ENCODE results near the gene STAC3. TPM values are rescaled to one million over a fixed set of nuclear protein-coding genes. Genes with fewer than 3 reads are reported as not detected.

The STAC3 gene
- total RNA-seq, 2 experiments from 2014 or later: 7.5 to 9.9 TPM

DNA sequence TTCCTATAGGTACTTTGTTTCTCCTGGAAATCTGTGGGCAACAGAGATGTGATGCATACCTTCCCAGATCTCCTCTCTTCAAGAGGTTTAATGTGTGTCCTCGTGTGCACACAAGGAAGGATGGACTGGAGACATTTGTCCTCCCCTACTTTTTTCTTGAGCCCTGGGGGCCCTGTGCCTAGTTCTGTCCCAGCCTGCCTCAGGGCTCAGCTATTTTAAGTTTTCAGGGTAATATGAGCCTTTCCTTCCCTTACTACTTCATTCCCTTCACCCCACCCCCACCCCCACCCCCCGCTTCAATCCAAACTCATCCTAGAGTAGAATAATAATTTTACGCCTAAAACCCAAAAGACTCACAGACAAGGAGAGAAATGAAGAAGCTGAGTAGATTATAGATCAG, 446 bp downstream of the STAC3 start:
- H3K4me3 Mint-ChIP-seq: no peak overlapping the region
- no peaks in the 10 kb centered on the region for H3K9me3 Mint-ChIP-seq (ENCODE audit: insufficient read depth)
- CTCF ChIA-PET: interaction anchor here (0.8 to 3.5 kb wide), 4 partner anchors 8 to 205 kb away, joined by 3 to 31 read pairs (median 18); partner anchors contain the start of gene INHBE
- H3K27me3 Mint-ChIP-seq (ENCODE audit: low read depth): no peaks in the 10 kb centered on the region
- peaks cover 10% of the 10 kb centered on the region for H3K4me1 Mint-ChIP-seq (ENCODE audit: low read depth)
- no peak for DNase-seq
- no peak overlapping the region for H3K27ac Mint-ChIP-seq
- ATAC-seq: no peak
- POLR2A ChIA-PET: no interaction called here
- H3K36me3 Mint-ChIP-seq (ENCODE audit: low read depth): peaks cover 9% of the 10 kb centered on the region

DNA sequence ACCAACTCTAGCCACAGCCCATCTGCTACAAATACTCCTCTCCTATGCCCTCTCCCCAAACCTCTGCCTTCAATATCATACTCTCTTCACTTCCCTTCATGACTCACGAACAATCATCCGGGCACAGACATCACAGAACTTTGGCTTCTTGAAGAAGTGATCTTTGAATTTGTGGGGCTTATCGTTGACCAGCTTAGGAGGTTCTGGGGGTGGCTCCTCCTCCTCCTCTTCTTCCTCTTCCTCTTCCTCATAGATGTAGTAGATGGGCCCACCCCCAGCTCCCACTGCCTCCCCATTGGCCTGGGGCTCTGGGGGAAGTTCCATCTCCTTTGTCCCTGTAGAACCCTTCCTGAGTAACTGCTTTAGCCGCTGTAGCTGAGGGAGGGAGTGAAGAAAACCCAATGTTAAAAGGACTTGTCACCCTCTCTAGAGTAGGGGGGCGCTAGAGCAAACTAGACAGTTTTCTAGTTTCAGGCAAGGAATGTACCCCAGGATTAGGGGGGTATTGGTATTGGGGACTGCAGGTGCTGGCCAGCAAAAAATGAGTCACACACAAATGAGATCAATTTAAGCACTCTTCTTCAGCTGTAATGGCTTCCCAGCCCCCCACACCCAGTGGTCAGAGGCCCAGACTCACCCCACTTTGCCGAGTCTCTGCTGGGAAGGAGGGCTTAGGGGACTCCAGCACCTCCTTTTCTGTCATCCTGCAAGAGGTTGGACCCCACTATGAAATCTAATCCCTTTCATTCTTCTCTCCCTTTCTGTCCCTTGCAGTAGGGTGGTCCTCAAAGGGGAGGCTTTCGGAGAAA, 1.8 kb downstream of the STAC3 start:
- Mint-ChIP-seq H3K4me1 (ENCODE audit: low read depth) (peaks cover 11% of the 10 kb centered on the region), H3K27ac (peak overlapping the region; percentile 44), H3K27me3 (ENCODE audit: low read depth) (no peaks in the 10 kb centered on the region), H3K4me3 (peak overlapping the region; percentile 46), H3K36me3 (ENCODE audit: low read depth) (peaks cover 5% of the 10 kb centered on the region), H3K9me3 (ENCODE audit: insufficient read depth) (no peaks in the 10 kb centered on the region)
- ATAC-seq (peak; percentile 58), DNase-seq (no peak)
- ChIA-PET CTCF (interaction anchor here (1.0 to 3.4 kb wide), 6 partner anchors 9 to 210 kb away, joined by 3 to 28 read pairs (median 8); partner anchors contain the start of genes GLI1 and INHBE), POLR2A (interaction anchor here (0.7 kb wide), 1 partner anchor 10 kb away, joined by 3 read pairs; no protein-coding TSS in a partner anchor)

DNA sequence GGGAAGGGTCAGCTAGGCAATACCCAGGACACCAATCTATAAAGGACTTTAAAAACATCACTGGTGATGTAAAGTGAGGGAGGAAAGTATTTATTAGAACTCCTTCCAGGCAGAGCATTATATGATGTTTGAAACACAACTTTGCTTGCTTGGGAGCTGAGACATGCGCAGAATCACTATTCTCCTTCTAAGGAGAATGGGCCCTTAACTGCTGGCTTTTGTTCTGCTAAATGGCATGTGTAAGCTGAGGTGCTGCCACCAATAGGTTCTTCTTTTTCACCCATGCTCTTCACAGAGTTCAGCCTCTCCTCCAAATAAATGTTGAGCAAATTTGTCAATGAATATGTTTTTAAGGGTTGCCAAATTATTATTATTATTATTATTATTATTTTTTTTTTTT, 3.9 kb downstream of the STAC3 start:
- no peak overlapping the region for H3K4me3 Mint-ChIP-seq
- H3K4me1 Mint-ChIP-seq (ENCODE audit: low read depth): peaks cover 31% of the 10 kb centered on the region
- peaks cover 5% of the 10 kb centered on the region for H3K27me3 Mint-ChIP-seq (ENCODE audit: low read depth)
- POLR2A ChIA-PET: no interaction called here
- DNase-seq (no peak), ATAC-seq (no peak)
- peaks cover 2% of the 10 kb centered on the region for H3K36me3 Mint-ChIP-seq (ENCODE audit: low read depth)
- H3K9me3 Mint-ChIP-seq (ENCODE audit: insufficient read depth): no peaks in the 10 kb centered on the region
- no peak overlapping the region for H3K27ac Mint-ChIP-seq
- CTCF ChIA-PET: interaction anchor here (2.3 to 12.3 kb wide), 3 partner anchors 7 to 34 kb away, joined by 12 to 389 read pairs (median 12); partner anchors contain the start of gene SHMT2

DNA sequence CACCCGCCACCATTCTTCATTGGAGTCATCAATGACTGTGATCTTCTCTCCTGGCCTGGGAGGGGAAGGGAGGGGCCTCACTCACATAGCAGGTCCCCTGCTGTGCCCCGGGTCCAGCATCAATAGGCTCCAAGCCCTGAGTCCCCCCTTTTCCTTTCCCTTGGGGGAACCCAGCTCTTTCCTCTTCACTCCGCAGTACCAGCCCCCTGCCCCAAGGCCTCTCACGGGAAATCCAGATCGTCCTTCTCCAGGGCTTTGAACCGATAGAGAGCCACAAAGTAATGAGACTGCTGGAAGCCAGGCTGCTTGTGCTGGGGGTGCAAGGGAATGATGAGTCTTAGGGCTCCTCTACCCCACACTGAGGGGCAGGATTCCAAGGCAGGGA, 6.7 kb downstream of the STAC3 start:
- H3K27me3 Mint-ChIP-seq (ENCODE audit: low read depth): peaks cover 24% of the 10 kb centered on the region
- ChIA-PET POLR2A (interaction anchor here (0.7 kb wide), 1 partner anchor 12 kb away, joined by 3 read pairs; no protein-coding TSS in a partner anchor), CTCF (interaction anchor here (0.9 to 12.3 kb wide), 17 partner anchors 8 to 214 kb away, joined by 3 to 389 read pairs (median 15); partner anchors contain the start of genes GLI1, NXPH4, SHMT2 and STAC3)
- H3K36me3 Mint-ChIP-seq (ENCODE audit: low read depth): peaks cover 2% of the 10 kb centered on the region
- peak overlapping the region; percentile 12 for H3K27ac Mint-ChIP-seq
- DNase-seq (no peak), ATAC-seq (no peak)
- H3K4me1 Mint-ChIP-seq (ENCODE audit: low read depth): peaks cover 56% of the 10 kb centered on the region
- no peak overlapping the region for H3K4me3 Mint-ChIP-seq
- H3K9me3 Mint-ChIP-seq (ENCODE audit: insufficient read depth): no peaks in the 10 kb centered on the region

DNA sequence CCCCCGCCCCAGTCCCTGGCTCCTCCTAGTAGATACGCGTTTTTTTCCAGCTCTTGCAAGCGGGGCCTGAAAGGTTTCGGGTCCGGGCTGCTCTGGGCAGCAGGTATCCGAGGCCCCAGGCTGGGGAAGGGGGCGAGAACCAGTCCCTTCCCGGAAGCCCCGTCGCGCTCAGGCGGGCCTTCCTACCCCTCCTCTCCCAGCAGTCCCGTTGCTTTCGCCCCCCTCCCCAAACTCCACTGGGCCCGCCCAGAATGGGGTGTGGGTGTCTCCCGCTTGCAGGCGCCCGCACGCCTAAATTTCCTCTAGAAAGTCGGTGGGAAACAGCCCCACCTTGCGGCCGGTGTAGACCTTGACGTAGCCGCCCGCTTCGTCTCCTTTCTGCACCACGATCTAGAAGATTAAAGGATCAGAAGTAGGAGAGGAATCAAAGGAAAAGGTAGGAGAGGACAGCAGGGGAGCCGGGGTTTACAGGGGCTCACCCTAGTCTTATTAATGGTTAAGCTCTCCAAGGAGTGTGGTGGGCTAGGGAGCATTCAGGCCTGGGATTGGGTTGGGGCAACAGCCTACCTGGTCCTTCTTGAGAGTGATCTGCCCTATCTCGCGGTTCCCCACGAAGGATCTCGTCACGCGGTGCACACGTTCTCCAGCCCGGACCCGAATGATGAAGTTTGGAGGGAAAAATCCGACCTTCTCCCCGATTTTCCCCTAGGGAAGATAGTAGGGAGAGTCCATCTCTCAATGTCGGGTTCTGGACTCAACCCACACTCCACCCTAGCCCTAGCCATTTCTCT, 7.3 kb downstream of the STAC3 start:
- POLR2A ChIA-PET: no interaction called here
- ATAC-seq: peak; percentile 18

DNA sequence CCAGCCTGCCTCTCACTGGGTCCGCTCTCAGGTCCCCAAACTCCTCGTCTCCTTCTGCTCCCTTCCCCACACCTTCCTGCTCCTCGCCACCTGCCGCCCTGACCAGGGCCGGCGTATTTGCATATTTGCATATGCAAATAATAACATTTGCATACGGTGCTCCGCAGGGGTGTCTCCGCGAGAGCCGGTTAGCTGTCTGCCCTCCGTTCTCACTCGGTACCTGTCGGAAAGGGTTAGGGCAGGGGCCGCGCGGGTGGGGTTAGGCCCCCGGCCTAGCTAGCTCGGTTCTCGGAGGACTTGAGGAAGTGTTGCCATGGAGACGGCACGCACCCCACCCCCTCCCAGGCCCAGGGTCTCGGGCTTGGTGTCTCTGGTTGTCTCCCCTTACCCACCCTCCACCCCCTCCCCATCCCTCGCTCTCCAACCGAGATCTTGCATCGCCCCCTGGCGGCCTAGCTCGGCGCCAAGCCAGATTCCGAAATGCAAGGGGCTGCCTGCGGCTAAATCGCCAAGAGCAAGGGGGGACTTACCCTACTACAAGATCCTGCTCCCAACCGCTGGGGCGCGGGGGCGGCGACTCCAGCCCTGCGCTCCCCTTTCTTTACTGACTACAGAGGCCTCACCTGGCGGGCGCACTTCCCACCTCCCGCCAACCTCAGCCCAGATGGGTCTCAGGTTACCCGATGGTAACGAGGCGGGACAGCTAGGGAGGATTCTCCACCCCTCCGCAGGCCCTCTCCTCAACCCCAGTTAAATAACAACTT, 8.1 kb downstream of the STAC3 start:
- Mint-ChIP-seq H3K36me3 (ENCODE audit: low read depth) (peaks cover 2% of the 10 kb centered on the region), H3K4me1 (ENCODE audit: low read depth) (peaks cover 60% of the 10 kb centered on the region), H3K9me3 (ENCODE audit: insufficient read depth) (no peaks in the 10 kb centered on the region), H3K27ac (no peak overlapping the region), H3K27me3 (ENCODE audit: low read depth) (peaks cover 30% of the 10 kb centered on the region), H3K4me3 (peak overlapping the region; percentile 44)
- peak; percentile 69 for DNase-seq
- CTCF ChIA-PET: interaction anchor here (0.6 to 12.3 kb wide), 40 partner anchors 9 to 609 kb away, joined by 3 to 389 read pairs (median 3); partner anchors contain the start of genes GLI1, INHBC, INHBE and NXPH4
- ATAC-seq: no peak
- POLR2A ChIA-PET: interaction anchor here (0.9 to 3.4 kb wide), 3 partner anchors 13 to 132 kb away, joined by 3 to 11 read pairs (median 5); partner anchors contain the start of genes LRP1 and SHMT2

More for the DNA sequence above, 7.3 kb downstream of the STAC3 start:
- H3K27ac Mint-ChIP-seq: peak overlapping the region; percentile 17
- peak; percentile 89 for DNase-seq
- no peaks in the 10 kb centered on the region for H3K9me3 Mint-ChIP-seq (ENCODE audit: insufficient read depth)
- H3K4me3 Mint-ChIP-seq: peak overlapping the region; percentile 44
- CTCF ChIA-PET: interaction anchor here (0.6 to 12.3 kb wide), 33 partner anchors 8 to 610 kb away, joined by 3 to 389 read pairs (median 5); partner anchors contain the start of genes GLI1, INHBE, NXPH4 and SHMT2
- peaks cover 27% of the 10 kb centered on the region for H3K27me3 Mint-ChIP-seq (ENCODE audit: low read depth)
- peaks cover 2% of the 10 kb centered on the region for H3K36me3 Mint-ChIP-seq (ENCODE audit: low read depth)
- peaks cover 55% of the 10 kb centered on the region for H3K4me1 Mint-ChIP-seq (ENCODE audit: low read depth)

DNA sequence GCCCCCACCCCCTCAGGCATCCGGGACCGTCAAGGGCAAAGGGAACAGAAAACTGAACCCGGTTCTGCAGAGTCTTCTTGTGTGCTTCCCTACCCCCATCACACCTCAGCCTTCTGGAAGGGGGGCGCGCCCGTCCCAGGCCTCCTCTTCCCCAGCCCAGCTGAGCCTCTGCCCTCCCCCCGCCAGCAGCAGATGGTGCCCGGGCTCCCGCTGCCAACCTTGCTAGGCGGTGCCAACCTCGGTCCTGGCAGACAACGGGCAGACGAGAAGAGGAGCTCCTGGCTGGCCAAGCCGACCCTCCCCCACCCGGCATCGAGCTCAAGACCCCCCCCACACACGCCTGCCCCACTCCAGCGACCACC, 8.7 kb downstream of the STAC3 start:
- Mint-ChIP-seq H3K27ac (no peak overlapping the region), H3K9me3 (ENCODE audit: insufficient read depth) (no peaks in the 10 kb centered on the region), H3K27me3 (ENCODE audit: low read depth) (peaks cover 36% of the 10 kb centered on the region), H3K4me1 (ENCODE audit: low read depth) (peaks cover 65% of the 10 kb centered on the region), H3K4me3 (no peak overlapping the region), H3K36me3 (ENCODE audit: low read depth) (peaks cover 2% of the 10 kb centered on the region)
- DNase-seq (no peak), ATAC-seq (no peak)
- ChIA-PET POLR2A (interaction anchor here (0.9 to 3.4 kb wide), 3 partner anchors 13 to 132 kb away, joined by 3 to 11 read pairs (median 5); partner anchors contain the start of genes LRP1 and SHMT2), CTCF (interaction anchor here (0.7 to 12.3 kb wide), 33 partner anchors 10 to 608 kb away, joined by 3 to 389 read pairs (median 5); partner anchors contain the start of genes GLI1, INHBC, INHBE and NXPH4)

DNA sequence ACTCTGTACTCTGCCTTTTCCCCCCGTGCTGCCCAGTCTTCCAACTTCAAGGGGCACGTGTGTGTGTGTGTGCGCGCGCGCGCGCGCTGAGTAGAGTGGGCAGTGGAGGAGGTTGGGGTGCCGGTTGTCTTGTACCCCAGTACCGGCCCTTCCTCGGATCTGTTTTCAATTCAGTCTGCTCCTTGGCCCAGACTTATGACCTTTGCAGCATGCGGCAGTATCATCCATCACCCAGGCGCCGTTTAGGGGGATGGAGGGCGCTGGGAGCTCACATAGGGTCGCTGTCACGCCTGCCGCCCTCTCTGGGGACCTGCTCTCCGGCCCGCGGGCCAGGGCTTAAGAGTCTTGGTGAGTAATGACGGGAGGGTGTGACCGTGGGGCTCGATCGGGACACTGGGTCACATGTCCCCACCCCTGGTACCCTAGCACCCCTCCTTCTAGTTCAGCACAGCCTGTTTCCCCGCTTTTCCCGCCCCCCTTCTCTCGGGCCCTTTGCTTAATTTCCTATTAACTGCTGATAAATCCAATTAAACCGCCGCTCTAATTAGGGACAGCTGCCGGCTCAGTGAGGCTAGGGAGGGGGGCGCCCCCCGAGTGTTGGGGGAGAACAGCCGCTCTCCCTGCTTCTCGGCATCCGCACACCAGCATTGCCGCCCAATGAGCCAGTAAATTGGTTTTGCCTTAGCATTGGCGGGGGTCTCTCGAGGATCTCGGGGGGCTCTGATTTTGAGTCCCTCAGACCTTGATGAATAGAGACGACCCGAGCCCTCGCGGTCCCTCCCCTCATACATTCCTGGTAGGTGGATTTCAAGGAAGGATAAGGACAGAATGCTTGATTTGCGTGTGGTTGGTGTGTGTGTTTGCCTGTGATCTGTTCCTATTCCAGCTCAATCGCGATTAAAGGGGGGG, 9.3 kb downstream of the STAC3 start:
- POLR2A ChIA-PET: interaction anchor here (0.9 to 3.4 kb wide), 4 partner anchors 12 to 131 kb away, joined by 3 to 11 read pairs (median 5); partner anchors contain the start of genes LRP1 and SHMT2
- ATAC-seq (no peak), DNase-seq (no peak)
- Mint-ChIP-seq H3K27me3 (ENCODE audit: low read depth) (peaks cover 42% of the 10 kb centered on the region), H3K4me1 (ENCODE audit: low read depth) (peaks cover 72% of the 10 kb centered on the region), H3K27ac (no peak overlapping the region), H3K9me3 (ENCODE audit: insufficient read depth) (no peaks in the 10 kb centered on the region), H3K4me3 (peak overlapping the region; percentile 18), H3K36me3 (ENCODE audit: low read depth) (peaks cover 5% of the 10 kb centered on the region)
- CTCF ChIA-PET: interaction anchor here (1.0 to 12.3 kb wide), 24 partner anchors 11 to 607 kb away, joined by 3 to 389 read pairs (median 7); partner anchors contain the start of genes GLI1, INHBC, INHBE and NXPH4

DNA sequence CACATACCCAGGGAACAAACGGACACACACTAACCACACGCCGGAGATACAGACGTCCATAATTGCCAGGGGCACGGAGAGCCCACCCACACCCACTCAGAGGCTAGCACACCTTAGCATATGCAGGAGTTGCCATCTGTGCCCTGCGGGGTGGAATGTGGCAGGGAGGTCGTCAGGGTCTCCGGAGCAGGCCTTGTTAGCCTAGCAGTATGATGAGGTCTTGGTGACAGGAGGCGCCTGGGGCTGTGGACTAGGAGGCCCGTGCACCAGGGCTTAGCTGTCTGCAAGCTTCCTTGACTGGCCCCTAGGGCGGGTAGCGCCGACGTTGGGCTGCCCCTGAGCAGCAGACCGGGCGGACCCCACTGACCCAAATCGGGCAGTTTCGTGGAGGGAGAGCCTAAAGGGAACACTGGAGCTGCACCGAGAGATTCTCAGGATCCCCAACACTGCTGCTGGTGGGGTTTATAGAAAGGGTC, 10.0 kb downstream of the STAC3 start:
- H3K27me3 Mint-ChIP-seq (ENCODE audit: low read depth): peaks cover 43% of the 10 kb centered on the region
- POLR2A ChIA-PET: interaction anchor here (0.6 to 3.4 kb wide), 3 partner anchors 11 to 143 kb away, joined by 4 to 11 read pairs (median 5); partner anchors contain the start of gene SHMT2
- peak overlapping the region; percentile 68 for H3K27ac Mint-ChIP-seq
- CTCF ChIA-PET: interaction anchor here (0.8 to 12.3 kb wide), 7 partner anchors 8 to 218 kb away, joined by 3 to 389 read pairs (median 31); partner anchors contain the start of genes GLI1, SHMT2 and STAC3
- peaks cover 78% of the 10 kb centered on the region for H3K4me1 Mint-ChIP-seq (ENCODE audit: low read depth)
- DNase-seq (no peak), ATAC-seq (no peak)
- H3K36me3 Mint-ChIP-seq (ENCODE audit: low read depth): peaks cover 8% of the 10 kb centered on the region
- no peaks in the 10 kb centered on the region for H3K9me3 Mint-ChIP-seq (ENCODE audit: insufficient read depth)
- H3K4me3 Mint-ChIP-seq: peak overlapping the region; percentile 83

All from activated CD8-positive, alpha-beta T cell treated with anti-CD3 and anti-CD28 coated beads, Interleukin-2, amount 10 ng/mL, durations not matched to agents 7 days and 5 days (primary cell).